Endodermal cell (in vitro differentiated cells): Measurements from ENCODE around the gene TRIM33. TPM values are rescaled to one million over a fixed set of nuclear protein-coding genes. Genes with fewer than 3 reads are reported as not detected.
"Not testable (repeated sequence)": the region's sequence is repeated elsewhere in the genome, so short reads cannot be mapped to it uniquely, and the experiment has no call there.

Experiments used
- DNase-seq: peaks from one replicate; pipeline ENCODE4 v3.0.0-alpha.2; 2017
- H3K27ac ChIP-seq: 2 replicates; pipeline ENCODE4 v1.5.1; 2013; ENCODE audit warnings: mild to moderate bottlenecking, low read depth, low read length, moderate library complexity
- H3K27me3 ChIP-seq: 2 replicates; pipeline ENCODE4 v1.6.1; 2013; ENCODE audit warnings: mild to moderate bottlenecking, low read length, moderate library complexity; ENCODE audit not compliant: insufficient read depth, control insufficient read depth, poor library complexity, severe bottlenecking
- H3K36me3 ChIP-seq: 2 replicates; pipeline ENCODE4 v1.7.0; 2013; ENCODE audit warnings: mild to moderate bottlenecking, low read length, moderate library complexity; ENCODE audit not compliant: control insufficient read depth, insufficient read depth
- H3K4me1 ChIP-seq: one replicate; pipeline ENCODE4 v1.7.0; 2013; ENCODE audit warnings: low read length; ENCODE audit not compliant: control insufficient read depth, insufficient read depth
- H3K4me3 ChIP-seq: 2 replicates; pipeline ENCODE4 v1.5.1; 2013; ENCODE audit warnings: mild to moderate bottlenecking, low read length, moderate library complexity
- H3K9ac ChIP-seq: 2 replicates; pipeline ENCODE4 v1.6.1; 2013; ENCODE audit warnings: mild to moderate bottlenecking, low read length, moderate library complexity; ENCODE audit not compliant: poor library complexity, severe bottlenecking; ENCODE audit errors: extremely low read depth
- H3K9me3 ChIP-seq: 2 replicates; pipeline ENCODE4 v1.6.1; 2013; ENCODE audit warnings: mild to moderate bottlenecking, low read length, moderate library complexity; ENCODE audit not compliant: control insufficient read depth
- H3K27ac Mint-ChIP-seq: 2 replicates; pipeline ENCODE4 v1.8.0; 2020; ENCODE audit warnings: mixed read lengths
- H3K27me3 Mint-ChIP-seq: 2 replicates; pipeline ENCODE4 v1.8.0; 2021; ENCODE audit warnings: mild to moderate bottlenecking, mixed read lengths; ENCODE audit not compliant: insufficient read depth
- H3K36me3 Mint-ChIP-seq: 2 replicates; pipeline ENCODE4 v1.8.0; 2020; ENCODE audit warnings: low read depth, mixed read lengths
- H3K4me1 Mint-ChIP-seq: 2 replicates; pipeline ENCODE4 v1.8.0; 2020; ENCODE audit warnings: mixed read lengths
- H3K4me3 Mint-ChIP-seq: 2 replicates; pipeline ENCODE4 v1.8.0; 2020; ENCODE audit warnings: mild to moderate bottlenecking, moderate library complexity, mixed read lengths
- H3K9me3 Mint-ChIP-seq: 2 replicates; pipeline ENCODE4 v1.8.0; 2020; ENCODE audit warnings: mild to moderate bottlenecking, mixed read lengths
- WGBS, 2 experiments: methylation state at CpG; one replicate each; pipeline versions ENCODE4 v1.1.5 to v1.1.7; 2013; ENCODE audit warnings: missing lambda C conversion rate in 2 of 2, mixed read lengths in 1 of 2; ENCODE audit not compliant: insufficient coverage in 1 of 2, insufficient read length in 1 of 2; 5-methylcytosine and 5-hydroxymethylcytosine counted together
- total RNA-seq, 2 donors: library from RNA; stranded (reverse); fragmentation: NEBNext Ultra II Directional in 1 of 2; extraction: Animal tissue kit (Norgen Biotek cat#: 25700) in 1 of 2; gene quantifications; 2 replicates in 1 of 2; 3 replicates in 1 of 2; pipeline ENCODE4 v1.2.1, GENCODE V29; 2021
- TF ChIP-seq, protein P1 (sequence below): fragments of 200-600 bp; sonication (generic); conservative IDR thresholded peaks from 2 replicates; pipeline ENCODE4 v1.5.0; 2021; ENCODE audit warnings: antibody characterized with exemption, mild to moderate bottlenecking

Gene TRIM33
- total RNA-seq, 2 donors from 2014 or later = 47.2 to 50.6 TPM

DNA sequence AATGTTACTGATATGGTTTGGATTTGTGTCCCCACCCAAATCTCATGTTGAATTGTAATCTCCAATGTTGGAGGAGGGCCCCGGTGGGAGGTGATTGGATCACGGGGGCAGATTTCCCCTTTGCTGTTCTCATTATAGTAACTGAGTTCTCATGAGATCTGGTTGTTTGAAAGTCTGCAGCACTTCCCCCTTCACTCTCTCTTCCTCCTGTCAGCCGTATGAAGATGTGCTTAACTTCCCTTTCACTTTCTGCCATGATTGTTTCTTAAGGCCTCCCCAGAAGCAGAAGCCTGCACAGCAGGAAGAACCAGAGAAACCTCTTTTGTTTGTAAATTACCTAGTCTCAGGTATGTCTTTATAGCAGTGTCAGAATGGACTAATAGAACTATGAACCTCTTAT, 28.4 kb downstream of the TRIM33 start:
- DNase-seq = no peak
- H3K27me3 ChIP-seq = no peaks in the 10 kb centered on the region
- no peak overlapping the region for H3K9ac ChIP-seq
- H3K36me3 Mint-ChIP-seq = peaks cover 38% of the 10 kb centered on the region
- no peak overlapping the region for H3K4me3 Mint-ChIP-seq
- no peak overlapping the region for H3K27ac Mint-ChIP-seq
- peaks cover 26% of the 10 kb centered on the region for H3K9me3 Mint-ChIP-seq
- TF ChIP-seq, protein P1, sequence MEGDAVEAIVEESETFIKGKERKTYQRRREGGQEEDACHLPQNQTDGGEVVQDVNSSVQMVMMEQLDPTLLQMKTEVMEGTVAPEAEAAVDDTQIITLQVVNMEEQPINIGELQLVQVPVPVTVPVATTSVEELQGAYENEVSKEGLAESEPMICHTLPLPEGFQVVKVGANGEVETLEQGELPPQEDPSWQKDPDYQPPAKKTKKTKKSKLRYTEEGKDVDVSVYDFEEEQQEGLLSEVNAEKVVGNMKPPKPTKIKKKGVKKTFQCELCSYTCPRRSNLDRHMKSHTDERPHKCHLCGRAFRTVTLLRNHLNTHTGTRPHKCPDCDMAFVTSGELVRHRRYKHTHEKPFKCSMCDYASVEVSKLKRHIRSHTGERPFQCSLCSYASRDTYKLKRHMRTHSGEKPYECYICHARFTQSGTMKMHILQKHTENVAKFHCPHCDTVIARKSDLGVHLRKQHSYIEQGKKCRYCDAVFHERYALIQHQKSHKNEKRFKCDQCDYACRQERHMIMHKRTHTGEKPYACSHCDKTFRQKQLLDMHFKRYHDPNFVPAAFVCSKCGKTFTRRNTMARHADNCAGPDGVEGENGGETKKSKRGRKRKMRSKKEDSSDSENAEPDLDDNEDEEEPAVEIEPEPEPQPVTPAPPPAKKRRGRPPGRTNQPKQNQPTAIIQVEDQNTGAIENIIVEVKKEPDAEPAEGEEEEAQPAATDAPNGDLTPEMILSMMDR = no peak
- no peaks in the 10 kb centered on the region for H3K4me1 ChIP-seq
- H3K27me3 Mint-ChIP-seq = no peaks in the 10 kb centered on the region
- H3K4me3 ChIP-seq = no peak overlapping the region
- no peak overlapping the region for H3K27ac ChIP-seq
- H3K4me1 Mint-ChIP-seq = no peaks in the 10 kb centered on the region
- WGBS, 2 experiments = 86 to 88% methylated on average over 1 to 3 of the region's 3 CpGs
- H3K36me3 ChIP-seq = peaks cover 6% of the 10 kb centered on the region
- peaks cover 20% of the 10 kb centered on the region for H3K9me3 ChIP-seq

DNA sequence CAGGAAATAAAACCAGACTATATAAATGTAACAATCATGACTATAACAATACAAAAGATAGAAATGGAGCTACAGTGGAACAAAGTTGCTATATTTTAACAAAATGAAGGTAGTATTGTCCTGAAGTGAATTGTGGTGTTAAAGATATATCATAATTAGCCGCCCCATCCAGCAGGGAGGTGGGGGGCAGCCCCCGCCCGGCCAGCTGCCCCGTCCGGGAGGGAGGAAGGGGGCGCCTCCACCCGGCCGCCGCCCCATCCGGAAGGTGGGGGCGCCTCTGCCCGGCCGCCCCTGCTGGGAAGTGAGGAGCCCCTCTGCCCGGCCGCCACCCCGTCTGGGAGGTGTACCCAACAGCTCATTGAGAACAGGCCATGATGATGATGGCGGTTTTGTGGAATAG, 31.4 kb downstream of the TRIM33 start:
- H3K27me3 ChIP-seq, H3K27ac ChIP-seq, H3K4me1 ChIP-seq, DNase-seq, H3K36me3 ChIP-seq, H3K27me3 Mint-ChIP-seq, H3K4me3 ChIP-seq, H3K4me3 Mint-ChIP-seq, H3K9ac ChIP-seq, H3K27ac Mint-ChIP-seq, H3K4me1 Mint-ChIP-seq: not testable (repeated sequence)
- Mint-ChIP-seq H3K9me3 (peaks cover 21% of the 10 kb centered on the region), H3K36me3 (peaks cover 35% of the 10 kb centered on the region)
- 97% methylated on average over 17 of the region's 17 CpGs; no CpG with 5 or more reads in 1 of the 2 experiments for WGBS, 2 experiments
- H3K9me3 ChIP-seq = peaks cover 20% of the 10 kb centered on the region

DNA sequence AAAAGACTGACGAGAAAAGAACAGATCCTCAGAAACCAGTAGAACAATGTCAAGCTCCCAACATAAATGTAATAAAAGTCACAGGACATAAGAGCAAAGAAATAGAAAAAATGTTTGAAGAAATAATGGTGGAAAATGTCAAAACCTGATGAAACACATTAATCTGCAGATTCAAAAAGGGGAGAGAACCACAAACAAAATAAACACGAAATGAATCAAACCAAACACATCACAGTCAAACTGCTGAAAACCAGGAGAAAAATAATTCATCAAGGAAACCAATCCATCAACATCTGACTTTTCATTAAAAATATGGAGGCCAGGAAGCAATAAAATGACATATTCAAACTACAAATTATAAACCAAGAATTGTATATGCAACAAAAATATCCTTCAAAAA, 31.9 kb downstream of the TRIM33 start:
- TF ChIP-seq, protein P1 = no peak
- no peak overlapping the region for H3K27ac ChIP-seq
- H3K4me1 ChIP-seq = no peaks in the 10 kb centered on the region
- H3K36me3 ChIP-seq = peaks cover 3% of the 10 kb centered on the region
- H3K27ac Mint-ChIP-seq = no peak overlapping the region
- peaks cover 35% of the 10 kb centered on the region for H3K36me3 Mint-ChIP-seq
- no peaks in the 10 kb centered on the region for H3K27me3 Mint-ChIP-seq
- no peaks in the 10 kb centered on the region for H3K4me1 Mint-ChIP-seq
- 92% methylated on average over 2 of the region's 2 CpGs; no CpG with 5 or more reads in 1 of the 2 experiments for WGBS, 2 experiments
- no peak overlapping the region for H3K9ac ChIP-seq
- no peak overlapping the region for H3K4me3 Mint-ChIP-seq
- H3K9me3 Mint-ChIP-seq = peaks cover 21% of the 10 kb centered on the region
- H3K9me3 ChIP-seq = peaks cover 20% of the 10 kb centered on the region
- no peak overlapping the region for H3K4me3 ChIP-seq
- no peaks in the 10 kb centered on the region for H3K27me3 ChIP-seq
- no peak for DNase-seq

DNA sequence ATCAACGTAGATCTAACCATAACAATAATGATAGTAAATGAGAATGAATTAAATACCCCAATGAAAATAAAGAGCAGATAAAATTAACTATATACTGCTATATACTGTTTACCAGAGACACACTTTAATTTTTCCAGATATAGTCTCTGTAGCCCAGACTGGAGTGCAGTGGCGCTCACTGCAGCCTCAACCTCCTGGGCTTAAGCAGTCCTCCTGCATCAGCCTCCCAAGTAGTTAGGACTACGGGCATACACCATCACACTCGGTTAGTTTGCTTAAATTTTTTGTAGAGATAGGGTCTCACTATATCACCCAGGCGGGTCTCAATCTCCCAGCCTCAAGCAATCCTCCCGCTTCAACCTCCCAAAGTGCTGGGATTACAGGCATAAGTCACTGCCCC, 37.2 kb downstream of the TRIM33 start:
- TF ChIP-seq, protein P1 = no peak
- H3K36me3 Mint-ChIP-seq = peaks cover 19% of the 10 kb centered on the region
- H3K27ac Mint-ChIP-seq = no peak overlapping the region
- Histone ChIP-seq H3K9me3 (peaks cover under 1% of the 10 kb centered on the region), H3K4me1 (no peaks in the 10 kb centered on the region), H3K9ac (no peak overlapping the region), H3K27ac (no peak overlapping the region), H3K36me3 (peaks cover 6% of the 10 kb centered on the region), H3K4me3 (no peak overlapping the region), H3K27me3 (no peaks in the 10 kb centered on the region)
- H3K4me1 Mint-ChIP-seq = no peaks in the 10 kb centered on the region
- H3K27me3 Mint-ChIP-seq = no peaks in the 10 kb centered on the region
- no peak overlapping the region for H3K4me3 Mint-ChIP-seq
- DNase-seq = no peak
- WGBS, 2 experiments = 92 to 95% methylated on average over 4 to 5 of the region's 6 CpGs
- peaks cover 4% of the 10 kb centered on the region for H3K9me3 Mint-ChIP-seq
